ENCODE results near the gene ATXN1L. TPM values are rescaled to one million over a fixed set of nuclear protein-coding genes. Genes with fewer than 3 reads are reported as not detected.

ATXN1L gene
- total RNA-seq, 3 donors from 2014 or later (not counting 1 experiment from before 2014, with no cell fraction given), result 59.7 to 66.9 (median 59.8) TPM

DNA sequence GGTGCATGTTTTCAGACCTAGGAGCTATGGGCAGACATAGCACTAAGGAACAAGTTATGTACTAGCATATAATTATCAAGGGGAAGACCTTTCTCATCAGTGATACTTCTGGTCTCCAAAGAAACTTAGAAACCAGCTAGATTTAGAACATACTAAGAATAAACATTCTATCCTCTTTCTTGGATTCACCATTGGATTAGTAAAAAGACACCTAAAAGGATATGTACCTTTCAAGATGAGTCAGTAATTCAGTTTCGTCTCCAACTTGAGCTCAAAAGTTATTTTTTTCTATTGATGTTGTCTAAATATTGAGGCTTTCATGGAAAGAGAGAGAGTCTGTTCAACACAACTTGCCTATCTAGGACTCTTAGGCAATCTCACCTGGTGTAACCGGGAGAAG, 25.0 kb downstream of the ATXN1L start:
- no peak overlapping the region for H3K27ac Mint-ChIP-seq
- H3K4me1 Mint-ChIP-seq, result no peaks in the 10 kb centered on the region
- DNase-seq, result no peak
- no peaks in the 10 kb centered on the region for H3K9me3 ChIP-seq (ENCODE audit: control insufficient read depth, insufficient read depth, low read length)
- H3K27me3 ChIP-seq (ENCODE audit: control insufficient read depth, insufficient read depth, low read length), result no peaks in the 10 kb centered on the region
- H3K36me3 ChIP-seq (ENCODE audit: control insufficient read depth, insufficient read depth, low read length), result peaks cover 4% of the 10 kb centered on the region
- no peaks in the 10 kb centered on the region for H3K4me1 ChIP-seq (ENCODE audit: control insufficient read depth, insufficient read depth, low read length)
- H3K9me3 Mint-ChIP-seq, result no peaks in the 10 kb centered on the region
- H3K27me3 Mint-ChIP-seq (ENCODE audit: low read depth in 2 of 2), result no peaks in the 10 kb centered on the region
- TF ChIP-seq, protein P1, sequence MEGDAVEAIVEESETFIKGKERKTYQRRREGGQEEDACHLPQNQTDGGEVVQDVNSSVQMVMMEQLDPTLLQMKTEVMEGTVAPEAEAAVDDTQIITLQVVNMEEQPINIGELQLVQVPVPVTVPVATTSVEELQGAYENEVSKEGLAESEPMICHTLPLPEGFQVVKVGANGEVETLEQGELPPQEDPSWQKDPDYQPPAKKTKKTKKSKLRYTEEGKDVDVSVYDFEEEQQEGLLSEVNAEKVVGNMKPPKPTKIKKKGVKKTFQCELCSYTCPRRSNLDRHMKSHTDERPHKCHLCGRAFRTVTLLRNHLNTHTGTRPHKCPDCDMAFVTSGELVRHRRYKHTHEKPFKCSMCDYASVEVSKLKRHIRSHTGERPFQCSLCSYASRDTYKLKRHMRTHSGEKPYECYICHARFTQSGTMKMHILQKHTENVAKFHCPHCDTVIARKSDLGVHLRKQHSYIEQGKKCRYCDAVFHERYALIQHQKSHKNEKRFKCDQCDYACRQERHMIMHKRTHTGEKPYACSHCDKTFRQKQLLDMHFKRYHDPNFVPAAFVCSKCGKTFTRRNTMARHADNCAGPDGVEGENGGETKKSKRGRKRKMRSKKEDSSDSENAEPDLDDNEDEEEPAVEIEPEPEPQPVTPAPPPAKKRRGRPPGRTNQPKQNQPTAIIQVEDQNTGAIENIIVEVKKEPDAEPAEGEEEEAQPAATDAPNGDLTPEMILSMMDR (IDR thresholded peaks at IDR 0.05), result no peak
- H3K4me3 Mint-ChIP-seq, result no peak overlapping the region
- intact Hi-C loops (cut with micrococcal nuclease), result no loop called here
- peaks cover 7% of the 10 kb centered on the region for H3K36me3 Mint-ChIP-seq
- H3K4me3 ChIP-seq (ENCODE audit: low read length), result no peak overlapping the region
- ATAC-seq, result no peak
- 100% methylated on average over 2 of the region's 2 CpGs for WGBS (ENCODE audit: insufficient coverage)
- H3K27ac ChIP-seq (ENCODE audit: low read length), result no peak overlapping the region

DNA sequence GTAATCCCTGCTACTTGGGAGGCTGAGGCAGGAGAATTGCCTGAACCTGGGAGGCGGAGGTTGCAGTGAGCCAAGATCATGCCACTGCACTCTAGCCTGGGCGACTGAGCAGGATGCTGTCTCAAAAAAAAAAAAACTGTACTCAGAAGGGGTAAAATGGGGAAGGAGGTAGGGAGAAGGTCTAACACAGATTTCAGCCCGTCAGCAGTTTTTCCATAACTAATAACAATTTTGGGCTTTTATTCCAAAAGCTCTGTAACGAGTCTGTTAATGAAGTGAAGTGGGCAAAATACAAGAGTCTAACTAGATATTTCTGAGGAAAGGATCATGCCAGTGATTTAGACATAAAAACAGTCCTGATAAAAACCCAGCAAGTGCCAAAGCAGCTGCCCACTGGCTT, 27.4 kb downstream of the ATXN1L start:
- no peak overlapping the region for H3K4me3 Mint-ChIP-seq
- peaks cover 7% of the 10 kb centered on the region for H3K36me3 Mint-ChIP-seq
- TF ChIP-seq, protein P1 (IDR thresholded peaks at IDR 0.05), result no peak
- intact Hi-C loops (cut with micrococcal nuclease), result no loop called here
- no peak for ATAC-seq
- no peak overlapping the region for H3K4me3 ChIP-seq (ENCODE audit: low read length)
- H3K27ac Mint-ChIP-seq, result no peak overlapping the region
- H3K27me3 ChIP-seq (ENCODE audit: control insufficient read depth, insufficient read depth, low read length), result no peaks in the 10 kb centered on the region
- H3K27me3 Mint-ChIP-seq (ENCODE audit: low read depth in 2 of 2), result no peaks in the 10 kb centered on the region
- peaks cover 6% of the 10 kb centered on the region for H3K36me3 ChIP-seq (ENCODE audit: control insufficient read depth, insufficient read depth, low read length)
- WGBS (ENCODE audit: insufficient coverage), result 95% methylated on average over 3 of the region's 4 CpGs
- no peaks in the 10 kb centered on the region for H3K4me1 ChIP-seq (ENCODE audit: control insufficient read depth, insufficient read depth, low read length)
- H3K9me3 Mint-ChIP-seq, result no peaks in the 10 kb centered on the region
- H3K9me3 ChIP-seq (ENCODE audit: control insufficient read depth, insufficient read depth, low read length), result no peaks in the 10 kb centered on the region
- no peak overlapping the region for H3K27ac ChIP-seq (ENCODE audit: low read length)
- DNase-seq, result no peak
- no peaks in the 10 kb centered on the region for H3K4me1 Mint-ChIP-seq

DNA sequence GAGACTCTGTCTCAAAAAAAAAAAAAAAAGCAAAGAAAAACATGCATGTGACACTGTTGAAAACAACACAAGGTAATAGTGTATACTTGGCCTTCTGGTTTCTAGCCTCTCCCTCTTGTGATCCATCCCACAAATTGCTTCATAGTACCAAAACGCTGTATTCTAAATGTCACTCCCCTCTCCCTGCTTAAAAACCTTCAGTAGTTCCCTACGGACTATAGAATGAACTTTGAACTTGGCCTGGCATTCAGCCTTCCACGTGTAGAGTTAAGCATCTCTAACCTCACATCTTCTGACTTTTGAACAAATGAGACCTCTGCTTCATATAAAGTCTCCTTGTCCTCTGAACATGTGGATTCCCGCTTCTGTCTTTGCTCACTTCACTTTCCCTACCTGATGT, 33.1 kb downstream of the ATXN1L start:
- Mint-ChIP-seq H3K27ac (no peak overlapping the region), H3K4me3 (no peak overlapping the region), H3K9me3 (no peaks in the 10 kb centered on the region), H3K4me1 (peaks cover 34 to 36% of the 10 kb centered on the region in 2 donors), H3K36me3 (peaks cover 8% of the 10 kb centered on the region), H3K27me3 (ENCODE audit: low read depth in 2 of 2) (no peaks in the 10 kb centered on the region)
- TF ChIP-seq, protein P1 (IDR thresholded peaks at IDR 0.05), result no peak
- DNase-seq (no peak), ATAC-seq (no peak)
- Histone ChIP-seq H3K4me3 (ENCODE audit: low read length) (no peak overlapping the region), H3K27ac (ENCODE audit: low read length) (no peak overlapping the region), H3K27me3 (ENCODE audit: control insufficient read depth, insufficient read depth, low read length) (no peaks in the 10 kb centered on the region), H3K9me3 (ENCODE audit: control insufficient read depth, insufficient read depth, low read length) (no peaks in the 10 kb centered on the region), H3K4me1 (ENCODE audit: control insufficient read depth, insufficient read depth, low read length) (peaks cover 27% of the 10 kb centered on the region), H3K36me3 (ENCODE audit: control insufficient read depth, insufficient read depth, low read length) (peaks cover 4% of the 10 kb centered on the region)
- WGBS (ENCODE audit: insufficient coverage), result 72% methylated on average over 4 of the region's 4 CpGs
- intact Hi-C loops (cut with micrococcal nuclease), result no loop called here

DNA sequence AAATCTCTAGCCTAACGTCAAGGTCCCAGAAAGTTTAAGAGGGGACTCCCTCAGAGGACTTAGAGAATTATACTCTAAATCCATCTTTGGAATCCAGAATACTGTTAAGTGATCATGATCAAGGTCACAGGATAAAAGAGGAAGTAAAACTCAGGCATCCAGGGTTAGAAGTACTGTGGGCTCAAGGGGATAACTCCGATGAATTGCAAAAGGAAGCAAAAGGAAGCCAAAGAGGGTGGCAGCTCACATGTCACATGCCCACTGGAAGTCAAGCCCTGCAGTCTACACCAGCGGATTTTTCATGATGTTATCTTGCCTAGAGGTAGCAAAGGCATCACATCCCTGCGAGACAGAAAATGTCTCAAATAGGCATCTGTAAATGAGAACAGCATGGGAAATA, 34.4 kb downstream of the ATXN1L start:
- peaks cover 43 to 45% of the 10 kb centered on the region in 2 donors for H3K4me1 Mint-ChIP-seq
- Histone ChIP-seq H3K27ac (ENCODE audit: low read length) (no peak overlapping the region), H3K4me3 (ENCODE audit: low read length) (no peak overlapping the region), H3K27me3 (ENCODE audit: control insufficient read depth, insufficient read depth, low read length) (no peaks in the 10 kb centered on the region), H3K4me1 (ENCODE audit: control insufficient read depth, insufficient read depth, low read length) (peaks cover 36% of the 10 kb centered on the region), H3K36me3 (ENCODE audit: control insufficient read depth, insufficient read depth, low read length) (peaks cover 2% of the 10 kb centered on the region), H3K9me3 (ENCODE audit: control insufficient read depth, insufficient read depth, low read length) (no peaks in the 10 kb centered on the region)
- no peaks in the 10 kb centered on the region for H3K9me3 Mint-ChIP-seq
- TF ChIP-seq, protein P1 (IDR thresholded peaks at IDR 0.05), result no peak
- intact Hi-C loops (cut with micrococcal nuclease), result loop anchor here (5.0 kb wide), 2 partner anchors 33 to 158 kb away; partner anchors contain the start of genes ATXN1L and PHLPP2
- H3K27ac Mint-ChIP-seq, result peak overlapping the region; percentile 84 to 85
- H3K27me3 Mint-ChIP-seq (ENCODE audit: low read depth in 2 of 2), result no peaks in the 10 kb centered on the region
- WGBS (ENCODE audit: insufficient coverage), result 36% methylated on average over 3 of the region's 4 CpGs
- ATAC-seq (no peak), DNase-seq (no peak)
- H3K4me3 Mint-ChIP-seq, result no peak overlapping the region
- peaks cover 8% of the 10 kb centered on the region for H3K36me3 Mint-ChIP-seq

Data from natural killer cell (primary cell).